Fibroblast of skin of abdomen (primary cell): ENCODE data around the gene SEC16B.

Source experiments
- DNase-seq: peaks from one replicate; pipeline ENCODE4 v3.0.0-alpha.2; 2013

Gene SEC16B

GRCh38 chr1:177902266-177902665, 67.6 kb downstream of the SEC16B start:
- no peak for DNase-seq

- DNase-seq: no peak
Measured at GRCh38 chr1:177897998-177898654, 71.7 kb downstream of the SEC16B start.

- no peak for DNase-seq
Measured at GRCh38 chr1:177897281-177897997, 72.4 kb downstream of the SEC16B start.
